GM12891 (cell line): ENCODE results near the gene ADGRB2.

ENCODE experiments used
- POLR2A ChIP-seq: IDR thresholded peaks from 2 replicates; pipeline ENCODE4 v1.6.1; 2011; ENCODE audit warnings: low read depth, low read length, control low read depth
- POLR2AphosphoS5 ChIP-seq: IDR thresholded peaks from 2 replicates; pipeline ENCODE4 v1.6.1; 2011; ENCODE audit warnings: low read depth, low read length, control low read depth
- POU2F2 ChIP-seq: IDR thresholded peaks from 2 replicates; pipeline ENCODE4 v1.6.1; 2011; ENCODE audit warnings: low read depth, mild to moderate bottlenecking, control low read depth, low read length, moderate library complexity
- SPI1 ChIP-seq: IDR thresholded peaks from 2 replicates; pipeline ENCODE4 v1.6.1; 2011; ENCODE audit warnings: low read depth, low read length, control low read depth

- TF ChIP-seq POLR2A (no peak), SPI1 (no peak), POLR2AphosphoS5 (no peak), POU2F2 (no peak)
These were observed 14.1 kb downstream of the ADGRB2 start for GRCh38 chr1:31749785-31750735.
